Mesendoderm (in vitro differentiated cells): ENCODE data around the gene SESN1.

Experiments
- DNase-seq: peaks from one replicate; pipeline ENCODE4 v3.0.0; 2013
- H2AK5ac ChIP-seq: 2 replicates; pipeline ENCODE4 v1.6.1; 2013; ENCODE audit warnings: low read length, inconsistent platforms
- H2BK120ac ChIP-seq: 2 replicates; pipeline ENCODE4 v1.6.1; 2013; ENCODE audit warnings: low read depth, mild to moderate bottlenecking, low read length, moderate library complexity, mixed read lengths
- H2BK15ac ChIP-seq: replicated peaks from 2 replicates; pipeline ENCODE4 v1.6.1; 2013; ENCODE audit warnings: low read depth, mild to moderate bottlenecking, moderate library complexity
- H2BK5ac ChIP-seq: 2 replicates; pipeline ENCODE4 v1.6.1; 2013; ENCODE audit warnings: low read length, inconsistent platforms
- H3K18ac ChIP-seq: 2 replicates; pipeline ENCODE4 v1.6.1; 2013; ENCODE audit warnings: mild to moderate bottlenecking, low read length, mixed read lengths
- H3K23ac ChIP-seq: one replicate; pipeline ENCODE4 v1.6.1; 2013; ENCODE audit warnings: low read length
- H3K27ac ChIP-seq: 2 replicates; pipeline ENCODE4 v1.5.1; 2013; ENCODE audit warnings: low read depth, mild to moderate bottlenecking, inconsistent platforms, low read length, moderate library complexity
- H3K27me3 ChIP-seq: 2 replicates; pipeline ENCODE4 v1.6.1; 2013; ENCODE audit warnings: low read length, control low read depth, mild to moderate bottlenecking, inconsistent platforms; ENCODE audit not compliant: insufficient read depth, poor library complexity
- H3K36me3 ChIP-seq: 2 replicates; pipeline ENCODE4 v1.6.1; 2013; ENCODE audit warnings: low read length, inconsistent platforms; ENCODE audit not compliant: control insufficient read depth, insufficient read depth
- H3K4ac ChIP-seq: one replicate; pipeline ENCODE4 v1.6.1; 2013; ENCODE audit warnings: low read depth, mild to moderate bottlenecking, low read length, moderate library complexity
- H3K4me1 ChIP-seq: 2 replicates; pipeline ENCODE4 v1.6.1; 2013; ENCODE audit warnings: low read depth, low read length, inconsistent platforms; ENCODE audit not compliant: control insufficient read depth
- H3K4me2 ChIP-seq: 2 replicates; pipeline ENCODE4 v1.6.1; 2013; ENCODE audit warnings: low read length
- H3K4me3 ChIP-seq: 2 replicates; pipeline ENCODE4 v1.5.1; 2013; ENCODE audit warnings: mild to moderate bottlenecking, low read length
- H3K56ac ChIP-seq: one replicate; pipeline ENCODE4 v1.6.1; 2013; ENCODE audit warnings: low read length
- H3K79me1 ChIP-seq: 2 replicates; pipeline ENCODE4 v1.6.1; 2013; ENCODE audit warnings: low read length, inconsistent platforms
- H3K79me2 ChIP-seq: 2 replicates; pipeline ENCODE4 v1.6.1; 2013; ENCODE audit warnings: mild to moderate bottlenecking, low read length; ENCODE audit not compliant: control insufficient read depth, insufficient read depth
- H3K9ac ChIP-seq: 2 replicates; pipeline ENCODE4 v1.6.1; 2013; ENCODE audit warnings: low read length, inconsistent platforms
- H4K5ac ChIP-seq: one replicate; pipeline ENCODE4 v1.6.1; 2013; ENCODE audit warnings: low read length
- H4K8ac ChIP-seq: one replicate; pipeline ENCODE4 v1.6.1; 2013; ENCODE audit warnings: low read depth, mild to moderate bottlenecking, control low read depth, low read length, moderate library complexity
- WGBS: extraction: QIAGEN DNeasy Blood & Tissue Kit; methylation state at CpG from one replicate; pipeline ENCODE4 v1.1.7; 2013; ENCODE audit warnings: low lambda C conversion rate, missing lambda C conversion rate; ENCODE audit not compliant: insufficient coverage; ENCODE audit errors: extremely low coverage; 5-methylcytosine and 5-hydroxymethylcytosine counted together

SESN1 gene

DNA sequence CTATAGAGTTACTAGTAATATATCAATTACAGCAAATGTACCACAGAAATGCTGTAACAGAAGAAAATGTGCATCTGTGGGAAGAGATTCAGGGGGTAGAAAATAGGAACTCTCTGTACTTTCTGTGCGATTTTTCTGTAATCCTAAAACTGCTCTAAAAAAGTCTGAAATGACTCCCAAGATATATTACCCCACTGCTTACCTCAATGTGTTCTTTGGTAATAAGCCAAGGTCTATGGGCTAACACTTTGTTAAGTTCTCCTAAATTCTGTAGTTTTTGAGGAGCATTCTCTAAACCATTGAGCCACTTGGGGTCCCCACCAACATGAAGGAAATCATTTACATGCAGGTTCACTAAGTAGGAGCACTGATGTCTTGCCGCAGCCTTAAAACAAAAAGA lies 94.4 kb downstream of the SESN1 start:
- H2BK120ac ChIP-seq = no peak overlapping the region
- H3K27me3 ChIP-seq = no peaks in the 10 kb centered on the region
- H3K79me2 ChIP-seq = no peaks in the 10 kb centered on the region
- no peak overlapping the region for H3K56ac ChIP-seq
- no peaks in the 10 kb centered on the region for H3K79me1 ChIP-seq
- DNase-seq = no peak
- H4K8ac ChIP-seq = no peak overlapping the region
- no peak overlapping the region for H3K4me2 ChIP-seq
- H3K4me3 ChIP-seq = no peak overlapping the region
- no peak overlapping the region for H4K5ac ChIP-seq
- WGBS = no CpG with 5 or more reads among the region's 2 CpGs
- no peaks in the 10 kb centered on the region for H3K36me3 ChIP-seq
- no peaks in the 10 kb centered on the region for H3K4me1 ChIP-seq
- H3K4ac ChIP-seq = no peak overlapping the region
- no peak overlapping the region for H2AK5ac ChIP-seq
- H2BK5ac ChIP-seq = no peak overlapping the region
- H2BK15ac ChIP-seq = no peak overlapping the region
- H3K27ac ChIP-seq = no peak overlapping the region
- no peak overlapping the region for H3K23ac ChIP-seq
- H3K9ac ChIP-seq = no peak overlapping the region
- no peak overlapping the region for H3K18ac ChIP-seq

DNA sequence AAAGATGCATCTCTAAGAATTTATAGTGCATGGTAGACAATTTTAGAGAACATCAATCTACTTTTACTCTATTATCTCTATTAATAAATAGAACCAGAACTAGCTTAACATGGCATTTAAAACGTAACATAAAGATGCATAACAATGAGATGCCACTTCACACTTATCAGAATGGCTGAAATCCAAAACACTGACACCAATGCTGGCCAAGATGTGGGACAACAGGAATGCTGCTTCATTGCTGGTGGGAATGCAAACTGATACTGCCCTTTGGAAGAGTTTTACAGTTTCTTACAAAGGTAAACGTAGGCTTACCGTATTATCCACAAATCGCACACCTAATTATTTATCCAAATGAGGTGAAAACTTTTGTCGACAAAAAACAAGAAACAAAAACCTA lies 95.2 kb downstream of the SESN1 start:
- WGBS = no CpG with 5 or more reads among the region's 5 CpGs
- no peaks in the 10 kb centered on the region for H3K36me3 ChIP-seq

GRCh38 chr6:108998485-108998884 lies 96.2 kb downstream of the SESN1 start:
- Histone ChIP-seq H3K36me3 (no peaks in the 10 kb centered on the region), H3K4ac (no peak overlapping the region), H3K79me1 (no peaks in the 10 kb centered on the region), H3K27ac (no peak overlapping the region), H3K79me2 (no peaks in the 10 kb centered on the region), H4K5ac (no peak overlapping the region), H3K9ac (no peak overlapping the region), H3K23ac (no peak overlapping the region), H3K4me1 (no peaks in the 10 kb centered on the region), H2BK15ac (no peak overlapping the region), H2AK5ac (no peak overlapping the region), H2BK5ac (no peak overlapping the region), H3K27me3 (no peaks in the 10 kb centered on the region), H3K4me3 (no peak overlapping the region), H3K56ac (no peak overlapping the region), H3K4me2 (no peak overlapping the region), H2BK120ac (no peak overlapping the region), H4K8ac (no peak overlapping the region), H3K18ac (no peak overlapping the region)
- WGBS = no CpG with 5 or more reads among the region's 3 CpGs
- no peak for DNase-seq

More for the DNA sequence above, 95.2 kb downstream of the SESN1 start:
- Histone ChIP-seq H4K8ac (no peak overlapping the region), H3K79me2 (no peaks in the 10 kb centered on the region), H3K4me1 (no peaks in the 10 kb centered on the region), H2AK5ac (no peak overlapping the region), H3K56ac (no peak overlapping the region), H2BK15ac (no peak overlapping the region), H3K27ac (no peak overlapping the region), H2BK120ac (no peak overlapping the region), H3K18ac (no peak overlapping the region), H3K4ac (no peak overlapping the region), H2BK5ac (no peak overlapping the region), H3K9ac (no peak overlapping the region), H3K23ac (no peak overlapping the region), H3K27me3 (no peaks in the 10 kb centered on the region), H4K5ac (no peak overlapping the region), H3K4me3 (no peak overlapping the region), H3K4me2 (no peak overlapping the region), H3K79me1 (no peaks in the 10 kb centered on the region)
- DNase-seq = no peak

DNA sequence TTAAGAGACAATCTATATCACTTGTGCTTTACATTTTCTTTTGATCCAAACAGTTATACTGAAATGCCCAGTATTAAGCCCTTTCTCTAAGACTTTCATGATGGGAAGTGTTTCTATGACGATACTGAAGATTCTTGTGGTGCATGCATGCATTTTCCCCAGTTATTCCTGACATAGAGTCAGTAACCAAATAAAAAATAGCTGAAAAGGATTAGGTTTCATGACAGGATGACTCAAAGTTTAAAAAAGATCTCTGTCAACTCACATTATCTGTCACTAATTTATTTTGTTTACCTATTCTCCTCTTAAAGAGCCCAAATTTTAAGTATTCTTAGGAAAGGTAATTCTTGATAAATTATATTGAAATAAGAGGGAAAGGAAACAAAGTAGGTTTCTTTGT lies 98.4 kb downstream of the SESN1 start:
- no peak overlapping the region for H3K4ac ChIP-seq

DNA sequence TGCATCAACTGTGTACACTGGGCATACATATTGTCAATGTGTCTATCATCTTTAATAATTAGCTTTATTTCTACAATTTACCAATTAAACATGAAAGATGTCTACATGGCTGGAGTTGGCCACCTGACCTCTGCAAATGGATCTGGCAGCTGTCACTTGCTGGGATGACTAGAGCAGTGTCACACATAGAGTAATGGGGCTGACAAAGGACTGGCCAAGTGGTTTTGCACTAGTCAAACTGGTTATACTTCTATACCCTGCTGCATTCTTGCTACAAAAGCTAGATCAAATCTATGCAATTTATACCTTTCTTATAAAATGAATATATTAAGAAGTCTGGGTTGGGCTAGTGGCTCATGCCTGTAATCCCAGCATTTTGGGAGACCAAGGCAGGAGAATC lies 99.3 kb downstream of the SESN1 start:
- no peaks in the 10 kb centered on the region for H3K36me3 ChIP-seq
- H2BK120ac ChIP-seq = no peak overlapping the region
- no peak overlapping the region for H2AK5ac ChIP-seq
- DNase-seq = no peak
- H3K79me2 ChIP-seq = no peaks in the 10 kb centered on the region
- no peak overlapping the region for H2BK5ac ChIP-seq
- no peak overlapping the region for H2BK15ac ChIP-seq
- H3K9ac ChIP-seq = no peak overlapping the region
- no peak overlapping the region for H3K56ac ChIP-seq
- no peak overlapping the region for H3K4me2 ChIP-seq
- no peak overlapping the region for H3K23ac ChIP-seq
- no peak overlapping the region for H3K27ac ChIP-seq
- no peak overlapping the region for H3K4me3 ChIP-seq
- H4K8ac ChIP-seq = no peak overlapping the region
- H3K4me1 ChIP-seq = no peaks in the 10 kb centered on the region
- no peak overlapping the region for H3K18ac ChIP-seq
- H4K5ac ChIP-seq = no peak overlapping the region
- no peak overlapping the region for H3K4ac ChIP-seq
- H3K79me1 ChIP-seq = no peaks in the 10 kb centered on the region
- H3K27me3 ChIP-seq = no peaks in the 10 kb centered on the region

More for the DNA sequence above, 98.4 kb downstream of the SESN1 start:
- Histone ChIP-seq H3K4me2 (no peak overlapping the region), H2BK5ac (no peak overlapping the region), H3K18ac (no peak overlapping the region), H3K4me1 (no peaks in the 10 kb centered on the region), H3K79me1 (no peaks in the 10 kb centered on the region), H4K8ac (no peak overlapping the region), H3K36me3 (no peaks in the 10 kb centered on the region), H3K79me2 (no peaks in the 10 kb centered on the region), H2AK5ac (no peak overlapping the region), H3K27ac (no peak overlapping the region), H3K4me3 (no peak overlapping the region), H3K23ac (no peak overlapping the region), H3K56ac (no peak overlapping the region), H3K27me3 (no peaks in the 10 kb centered on the region), H4K5ac (no peak overlapping the region), H2BK120ac (no peak overlapping the region), H3K9ac (no peak overlapping the region), H2BK15ac (no peak overlapping the region)
- DNase-seq = no peak
- no CpG with 5 or more reads among the region's 1 CpG for WGBS

DNA sequence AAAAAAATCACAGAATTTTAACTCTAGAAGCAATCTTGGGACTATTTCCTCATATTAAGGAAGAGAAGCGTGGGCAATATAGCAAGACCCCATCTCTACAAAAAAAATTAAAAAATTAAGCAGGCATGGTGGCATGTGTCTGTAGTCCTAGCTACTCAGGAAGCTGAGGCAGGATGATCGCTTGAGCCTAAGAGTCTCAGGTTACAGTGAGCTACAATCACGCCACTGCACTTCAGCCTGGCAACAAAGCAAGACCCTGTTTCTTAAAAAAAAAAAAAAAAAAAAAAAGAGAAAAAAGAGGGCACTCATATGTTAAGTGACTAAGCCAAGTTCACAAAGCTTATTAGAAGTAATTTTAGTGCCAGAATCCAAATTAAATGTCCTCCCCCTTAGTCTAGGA lies 100.8 kb downstream of the SESN1 start:
- no peak overlapping the region for H3K23ac ChIP-seq
- no peaks in the 10 kb centered on the region for H3K79me1 ChIP-seq
- no peak overlapping the region for H3K56ac ChIP-seq
- H2BK15ac ChIP-seq = no peak overlapping the region
- H4K8ac ChIP-seq = no peak overlapping the region
- no peak for DNase-seq
- WGBS = no CpG with 5 or more reads among the region's 3 CpGs
- H3K36me3 ChIP-seq = no peaks in the 10 kb centered on the region
- H2BK120ac ChIP-seq = no peak overlapping the region
- no peak overlapping the region for H3K4me3 ChIP-seq
- no peak overlapping the region for H3K4me2 ChIP-seq
- H3K9ac ChIP-seq = no peak overlapping the region
- no peak overlapping the region for H3K4ac ChIP-seq
- H3K27ac ChIP-seq = no peak overlapping the region
- no peak overlapping the region for H4K5ac ChIP-seq
- H3K18ac ChIP-seq = no peak overlapping the region
- H2AK5ac ChIP-seq = no peak overlapping the region
- no peak overlapping the region for H2BK5ac ChIP-seq
- no peaks in the 10 kb centered on the region for H3K4me1 ChIP-seq
- H3K27me3 ChIP-seq = no peaks in the 10 kb centered on the region
- H3K79me2 ChIP-seq = no peaks in the 10 kb centered on the region
